ENCODE measurements around the gene LBHD2. TPM values are rescaled to one million over a fixed set of nuclear protein-coding genes. Genes with fewer than 3 reads are reported as not detected.
"Not testable (repeated sequence)": the region's sequence is repeated elsewhere in the genome, so short reads cannot be mapped to it uniquely, and the experiment has no call there.

The LBHD2 gene
- polyA plus RNA-seq, 1 donor (not counting 4 experiments of a cell fraction or from before 2014, with no cell fraction given): not detected

DNA sequence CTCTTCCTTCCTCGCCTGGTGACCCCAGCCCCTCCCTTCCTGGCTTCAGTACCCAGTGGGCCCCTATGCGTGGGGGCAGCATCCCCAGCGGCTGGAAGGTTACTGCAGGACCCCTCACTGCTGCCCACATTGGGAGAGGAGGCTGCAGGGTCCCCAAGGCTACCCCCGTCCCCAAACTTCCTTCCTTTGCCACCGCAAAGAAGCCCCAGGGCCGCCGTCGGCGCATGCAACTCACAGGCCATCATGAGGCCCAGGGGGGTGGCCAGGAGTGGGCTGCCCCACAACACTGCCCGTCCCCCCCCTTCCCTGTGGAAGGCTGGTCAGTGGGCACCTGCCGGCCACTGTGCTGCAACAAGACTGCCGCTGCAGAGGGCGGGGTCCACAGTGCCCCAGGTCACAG is 29.8 kb downstream of the LBHD2 start:
- no peaks in the 10 kb centered on the region for H3K9me3 ChIP-seq (ENCODE audit: control insufficient read depth, low read depth, low read length)
- no peak overlapping the region for H3K27ac ChIP-seq (ENCODE audit: control insufficient read depth, insufficient read depth, low read length)
- no peaks in the 10 kb centered on the region for H3K9me1 ChIP-seq (ENCODE audit: control insufficient read depth, extremely low read depth, insufficient read depth, low read length)
- no peak overlapping the region for H2AFZ ChIP-seq (ENCODE audit: control insufficient read depth, low read length)
- no peak overlapping the region for H3K9ac ChIP-seq (ENCODE audit: control insufficient read depth, extremely low read depth, insufficient read depth, low read length)
- no peak overlapping the region for H3K4me2 ChIP-seq (ENCODE audit: control insufficient read depth, extremely low read depth, insufficient read depth, low read depth, low read length)
- H3K79me2 ChIP-seq (ENCODE audit: control insufficient read depth, insufficient read depth, low read length): no peaks in the 10 kb centered on the region
- no peak overlapping the region for H3K4me3 ChIP-seq (ENCODE audit: control insufficient read depth in 2 of 3, extremely low read depth in 1 of 3, insufficient read depth in 2 of 3, low read depth in 1 of 3, low read length in 3 of 3)
- peaks cover 16% of the 10 kb centered on the region for H3K27me3 ChIP-seq (ENCODE audit: control insufficient read depth, extremely low read depth, insufficient read depth, low read length)
- FAIRE-seq (no peak), DNase-seq (ENCODE audit: low read depth, low spot score) (no peak)
- H3K36me3 ChIP-seq (ENCODE audit: control insufficient read depth in 2 of 2, extremely low read depth in 1 of 2, insufficient read depth in 2 of 2, low read length in 2 of 2): no peaks in the 10 kb centered on the region
- dilution Hi-C loops (cut with MboI; ENCODE audit: extremely low pct_ligation_motif_present, low sequenced_read_pairs): no loop called here
- no peaks in the 10 kb centered on the region for H4K20me1 ChIP-seq (ENCODE audit: control insufficient read depth, extremely low read depth, insufficient read depth, low read length)
- no peak for TF ChIP-seq EZH2 (IDR thresholded peaks at IDR 0.05; ENCODE audit: low read length)
- TF ChIP-seq, protein P1, sequence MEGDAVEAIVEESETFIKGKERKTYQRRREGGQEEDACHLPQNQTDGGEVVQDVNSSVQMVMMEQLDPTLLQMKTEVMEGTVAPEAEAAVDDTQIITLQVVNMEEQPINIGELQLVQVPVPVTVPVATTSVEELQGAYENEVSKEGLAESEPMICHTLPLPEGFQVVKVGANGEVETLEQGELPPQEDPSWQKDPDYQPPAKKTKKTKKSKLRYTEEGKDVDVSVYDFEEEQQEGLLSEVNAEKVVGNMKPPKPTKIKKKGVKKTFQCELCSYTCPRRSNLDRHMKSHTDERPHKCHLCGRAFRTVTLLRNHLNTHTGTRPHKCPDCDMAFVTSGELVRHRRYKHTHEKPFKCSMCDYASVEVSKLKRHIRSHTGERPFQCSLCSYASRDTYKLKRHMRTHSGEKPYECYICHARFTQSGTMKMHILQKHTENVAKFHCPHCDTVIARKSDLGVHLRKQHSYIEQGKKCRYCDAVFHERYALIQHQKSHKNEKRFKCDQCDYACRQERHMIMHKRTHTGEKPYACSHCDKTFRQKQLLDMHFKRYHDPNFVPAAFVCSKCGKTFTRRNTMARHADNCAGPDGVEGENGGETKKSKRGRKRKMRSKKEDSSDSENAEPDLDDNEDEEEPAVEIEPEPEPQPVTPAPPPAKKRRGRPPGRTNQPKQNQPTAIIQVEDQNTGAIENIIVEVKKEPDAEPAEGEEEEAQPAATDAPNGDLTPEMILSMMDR (optimal IDR thresholded peaks at IDR 0.05 in 1 of 3, IDR thresholded peaks at IDR 0.05 in 1 of 3, conservative IDR thresholded peaks at IDR 0.05 in 1 of 3; ENCODE audit: extremely low read depth in 1 of 3, insufficient read depth in 2 of 3, low read length in 3 of 3): no peak
- no peaks in the 10 kb centered on the region for H3K4me1 ChIP-seq (ENCODE audit: control insufficient read depth, extremely low read depth, insufficient read depth, low read length)

DNA sequence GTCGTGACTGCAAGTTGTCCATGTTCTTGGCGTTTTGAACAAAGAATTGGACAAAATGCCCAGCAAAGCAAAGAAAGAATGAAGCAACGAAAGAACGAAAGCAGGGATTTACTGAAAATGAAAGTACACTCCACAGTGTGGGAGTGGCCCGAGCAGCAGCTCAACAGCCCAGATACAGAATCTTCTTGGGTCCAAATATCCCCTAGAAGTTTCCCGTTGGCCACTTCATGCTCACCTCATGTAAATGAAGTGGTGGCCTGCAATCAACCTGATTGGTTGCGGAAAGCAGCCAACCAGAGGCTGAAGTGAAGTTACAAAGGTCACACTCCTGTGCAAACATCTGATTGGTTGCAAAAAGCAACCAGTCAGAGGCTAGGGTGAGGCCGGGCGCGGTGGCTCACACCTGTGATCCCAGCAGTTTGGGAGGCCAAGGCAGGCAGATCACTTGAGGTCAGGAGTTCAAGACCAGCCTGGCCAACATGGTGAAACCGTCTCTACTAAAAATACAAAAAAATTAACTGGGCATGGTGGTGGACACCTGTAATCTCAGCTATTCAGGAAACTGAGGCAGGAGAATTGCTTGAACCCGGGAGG is 31.2 kb downstream of the LBHD2 start:
- H3K36me3 ChIP-seq (ENCODE audit: control insufficient read depth in 2 of 2, extremely low read depth in 1 of 2, insufficient read depth in 2 of 2, low read length in 2 of 2); H3K27ac ChIP-seq (ENCODE audit: control insufficient read depth, insufficient read depth, low read length); DNase-seq (ENCODE audit: low read depth, low spot score); H3K9me3 ChIP-seq (ENCODE audit: control insufficient read depth, low read depth, low read length); H3K9ac ChIP-seq (ENCODE audit: control insufficient read depth, extremely low read depth, insufficient read depth, low read length); H3K9me1 ChIP-seq (ENCODE audit: control insufficient read depth, extremely low read depth, insufficient read depth, low read length); FAIRE-seq; dilution Hi-C loops (cut with MboI; ENCODE audit: extremely low pct_ligation_motif_present, low sequenced_read_pairs); H3K4me3 ChIP-seq (ENCODE audit: control insufficient read depth in 2 of 3, extremely low read depth in 1 of 3, insufficient read depth in 2 of 3, low read depth in 1 of 3, low read length in 3 of 3); H3K79me2 ChIP-seq (ENCODE audit: control insufficient read depth, insufficient read depth, low read length); H4K20me1 ChIP-seq (ENCODE audit: control insufficient read depth, extremely low read depth, insufficient read depth, low read length); H2AFZ ChIP-seq (ENCODE audit: control insufficient read depth, low read length); H3K4me1 ChIP-seq (ENCODE audit: control insufficient read depth, extremely low read depth, insufficient read depth, low read length): not testable (repeated sequence)
- Histone ChIP-seq H3K27me3 (ENCODE audit: control insufficient read depth, extremely low read depth, insufficient read depth, low read length) (peaks cover 10% of the 10 kb centered on the region), H3K4me2 (ENCODE audit: control insufficient read depth, extremely low read depth, insufficient read depth, low read depth, low read length) (peak overlapping the region; percentile 5)

All from keratinocyte (primary cell).